ENCODE data around the gene FDXR.
"Not testable (repeated sequence)": the region's sequence is repeated elsewhere in the genome, so short reads cannot be mapped to it uniquely, and the experiment has no call there.

DNA sequence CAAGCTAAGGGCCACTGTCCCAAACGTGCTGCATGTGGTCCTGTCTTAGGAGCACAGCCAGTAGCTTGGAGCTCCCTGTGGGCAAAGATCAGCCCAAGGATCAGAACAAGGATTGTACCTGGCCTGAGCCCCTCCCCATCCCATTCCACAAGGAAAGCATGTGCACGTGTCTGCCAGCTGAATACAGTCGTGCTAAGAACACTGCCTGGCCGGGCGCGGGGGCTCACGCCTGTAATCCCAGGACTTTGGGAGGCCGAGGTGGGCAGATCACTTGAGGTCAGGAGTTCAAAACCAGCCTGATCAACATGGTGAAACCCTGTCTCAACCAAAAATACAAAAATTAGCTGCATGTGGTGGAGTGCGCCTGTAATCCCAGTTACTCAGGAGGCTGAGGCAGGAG lies 2.8 kb downstream of the FDXR start:
- TF ChIP-seq POLR2AphosphoS5 (IDR thresholded peaks at IDR 0.05; ENCODE audit: low read depth): not testable (repeated sequence)
- TF ChIP-seq, protein P1, sequence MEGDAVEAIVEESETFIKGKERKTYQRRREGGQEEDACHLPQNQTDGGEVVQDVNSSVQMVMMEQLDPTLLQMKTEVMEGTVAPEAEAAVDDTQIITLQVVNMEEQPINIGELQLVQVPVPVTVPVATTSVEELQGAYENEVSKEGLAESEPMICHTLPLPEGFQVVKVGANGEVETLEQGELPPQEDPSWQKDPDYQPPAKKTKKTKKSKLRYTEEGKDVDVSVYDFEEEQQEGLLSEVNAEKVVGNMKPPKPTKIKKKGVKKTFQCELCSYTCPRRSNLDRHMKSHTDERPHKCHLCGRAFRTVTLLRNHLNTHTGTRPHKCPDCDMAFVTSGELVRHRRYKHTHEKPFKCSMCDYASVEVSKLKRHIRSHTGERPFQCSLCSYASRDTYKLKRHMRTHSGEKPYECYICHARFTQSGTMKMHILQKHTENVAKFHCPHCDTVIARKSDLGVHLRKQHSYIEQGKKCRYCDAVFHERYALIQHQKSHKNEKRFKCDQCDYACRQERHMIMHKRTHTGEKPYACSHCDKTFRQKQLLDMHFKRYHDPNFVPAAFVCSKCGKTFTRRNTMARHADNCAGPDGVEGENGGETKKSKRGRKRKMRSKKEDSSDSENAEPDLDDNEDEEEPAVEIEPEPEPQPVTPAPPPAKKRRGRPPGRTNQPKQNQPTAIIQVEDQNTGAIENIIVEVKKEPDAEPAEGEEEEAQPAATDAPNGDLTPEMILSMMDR (IDR thresholded peaks at IDR 0.05; ENCODE audit: insufficient read depth, low read length): not testable (repeated sequence)
